ENCODE measurements around the gene RNU2-63P. TPM values are rescaled to one million over a fixed set of nuclear protein-coding genes. Genes with fewer than 3 reads are reported as not detected.
A peak's percentile ranks its signal among the peaks of the same experiment; 100 is the strongest.

The RNU2-63P gene
- total RNA-seq, 1 experiment from 2014 or later, result 7.7 TPM

- POLR2A ChIA-PET, result interaction anchor here (0.6 to 1.1 kb wide), 2 partner anchors 16 to 38 kb away, joined by 3 read pairs; no protein-coding TSS in a partner anchor
- Mint-ChIP-seq H3K27me3 (ENCODE audit: low read depth) (no peaks in the 10 kb centered on the region; the same call in 1 of the 2 replicates), H3K9me3 (no peaks in the 10 kb centered on the region), H3K27ac (peak overlapping the region; percentile 100), H3K36me3 (no peaks in the 10 kb centered on the region), H3K4me3 (peak overlapping the region; percentile 95), H3K4me1 (peaks cover 39% of the 10 kb centered on the region)
- ATAC-seq, result peak; percentile 66
- CTCF ChIA-PET, result interaction anchor here (3.8 kb wide), 1 partner anchor 43 kb away, joined by 13 read pairs; no protein-coding TSS in a partner anchor
- TF ChIP-seq FOXP1 (CRISPR knock-in tag; IDR thresholded peaks at IDR 0.05; ENCODE audit: borderline replicate concordance) (peak; percentile 39; the same call in 1 of the 2 replicates), ATF1 (CRISPR knock-in tag; IDR thresholded peaks at IDR 0.05) (no peak), RELA (CRISPR knock-in tag; IDR thresholded peaks at IDR 0.05; ENCODE audit: borderline replicate concordance) (0 out of 2 replicates have a peak, but pooled peaks have one; percentile 31), ELF4 (CRISPR knock-in tag; IDR thresholded peaks at IDR 0.05; ENCODE audit: low read depth) (no peak)
- TF ChIP-seq, protein P1, sequence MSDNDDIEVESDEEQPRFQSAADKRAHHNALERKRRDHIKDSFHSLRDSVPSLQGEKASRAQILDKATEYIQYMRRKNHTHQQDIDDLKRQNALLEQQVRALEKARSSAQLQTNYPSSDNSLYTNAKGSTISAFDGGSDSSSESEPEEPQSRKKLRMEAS (CRISPR knock-in tag; IDR thresholded peaks at IDR 0.05), result peak; percentile 41; the same call in 1 of the 2 replicates
- TF ChIP-seq, protein P2, sequence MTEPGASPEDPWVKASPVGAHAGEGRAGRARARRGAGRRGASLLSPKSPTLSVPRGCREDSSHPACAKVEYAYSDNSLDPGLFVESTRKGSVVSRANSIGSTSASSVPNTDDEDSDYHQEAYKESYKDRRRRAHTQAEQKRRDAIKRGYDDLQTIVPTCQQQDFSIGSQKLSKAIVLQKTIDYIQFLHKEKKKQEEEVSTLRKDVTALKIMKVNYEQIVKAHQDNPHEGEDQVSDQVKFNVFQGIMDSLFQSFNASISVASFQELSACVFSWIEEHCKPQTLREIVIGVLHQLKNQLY (CRISPR knock-in tag; IDR thresholded peaks at IDR 0.05), result no peak
- TF ChIP-seq, protein P3, sequence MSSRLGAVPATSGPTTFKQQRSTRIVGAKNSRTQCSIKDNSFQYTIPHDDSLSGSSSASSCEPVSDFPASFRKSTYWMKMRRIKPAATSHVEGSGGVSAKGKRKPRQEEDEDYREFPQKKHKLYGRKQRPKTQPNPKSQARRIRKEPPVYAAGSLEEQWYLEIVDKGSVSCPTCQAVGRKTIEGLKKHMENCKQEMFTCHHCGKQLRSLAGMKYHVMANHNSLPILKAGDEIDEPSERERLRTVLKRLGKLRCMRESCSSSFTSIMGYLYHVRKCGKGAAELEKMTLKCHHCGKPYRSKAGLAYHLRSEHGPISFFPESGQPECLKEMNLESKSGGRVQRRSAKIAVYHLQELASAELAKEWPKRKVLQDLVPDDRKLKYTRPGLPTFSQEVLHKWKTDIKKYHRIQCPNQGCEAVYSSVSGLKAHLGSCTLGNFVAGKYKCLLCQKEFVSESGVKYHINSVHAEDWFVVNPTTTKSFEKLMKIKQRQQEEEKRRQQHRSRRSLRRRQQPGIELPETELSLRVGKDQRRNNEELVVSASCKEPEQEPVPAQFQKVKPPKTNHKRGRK (CRISPR knock-in tag; IDR thresholded peaks at IDR 0.05; ENCODE audit: borderline replicate concordance), result no peak
- TF ChIP-seq, protein P4, sequence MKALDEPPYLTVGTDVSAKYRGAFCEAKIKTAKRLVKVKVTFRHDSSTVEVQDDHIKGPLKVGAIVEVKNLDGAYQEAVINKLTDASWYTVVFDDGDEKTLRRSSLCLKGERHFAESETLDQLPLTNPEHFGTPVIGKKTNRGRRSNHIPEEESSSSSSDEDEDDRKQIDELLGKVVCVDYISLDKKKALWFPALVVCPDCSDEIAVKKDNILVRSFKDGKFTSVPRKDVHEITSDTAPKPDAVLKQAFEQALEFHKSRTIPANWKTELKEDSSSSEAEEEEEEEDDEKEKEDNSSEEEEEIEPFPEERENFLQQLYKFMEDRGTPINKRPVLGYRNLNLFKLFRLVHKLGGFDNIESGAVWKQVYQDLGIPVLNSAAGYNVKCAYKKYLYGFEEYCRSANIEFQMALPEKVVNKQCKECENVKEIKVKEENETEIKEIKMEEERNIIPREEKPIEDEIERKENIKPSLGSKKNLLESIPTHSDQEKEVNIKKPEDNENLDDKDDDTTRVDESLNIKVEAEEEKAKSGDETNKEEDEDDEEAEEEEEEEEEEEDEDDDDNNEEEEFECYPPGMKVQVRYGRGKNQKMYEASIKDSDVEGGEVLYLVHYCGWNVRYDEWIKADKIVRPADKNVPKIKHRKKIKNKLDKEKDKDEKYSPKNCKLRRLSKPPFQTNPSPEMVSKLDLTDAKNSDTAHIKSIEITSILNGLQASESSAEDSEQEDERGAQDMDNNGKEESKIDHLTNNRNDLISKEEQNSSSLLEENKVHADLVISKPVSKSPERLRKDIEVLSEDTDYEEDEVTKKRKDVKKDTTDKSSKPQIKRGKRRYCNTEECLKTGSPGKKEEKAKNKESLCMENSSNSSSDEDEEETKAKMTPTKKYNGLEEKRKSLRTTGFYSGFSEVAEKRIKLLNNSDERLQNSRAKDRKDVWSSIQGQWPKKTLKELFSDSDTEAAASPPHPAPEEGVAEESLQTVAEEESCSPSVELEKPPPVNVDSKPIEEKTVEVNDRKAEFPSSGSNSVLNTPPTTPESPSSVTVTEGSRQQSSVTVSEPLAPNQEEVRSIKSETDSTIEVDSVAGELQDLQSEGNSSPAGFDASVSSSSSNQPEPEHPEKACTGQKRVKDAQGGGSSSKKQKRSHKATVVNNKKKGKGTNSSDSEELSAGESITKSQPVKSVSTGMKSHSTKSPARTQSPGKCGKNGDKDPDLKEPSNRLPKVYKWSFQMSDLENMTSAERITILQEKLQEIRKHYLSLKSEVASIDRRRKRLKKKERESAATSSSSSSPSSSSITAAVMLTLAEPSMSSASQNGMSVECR (CRISPR knock-in tag; IDR thresholded peaks at IDR 0.05; ENCODE audit: borderline replicate concordance), result 0 out of 2 replicates have a peak, but pooled peaks have one; percentile 8
- peak; percentile 69 for DNase-seq (ENCODE audit: low spot score)
Observed at GRCh38 chr2:88016960-88017779, 823 bp upstream of the RNU2-63P start.

DNA sequence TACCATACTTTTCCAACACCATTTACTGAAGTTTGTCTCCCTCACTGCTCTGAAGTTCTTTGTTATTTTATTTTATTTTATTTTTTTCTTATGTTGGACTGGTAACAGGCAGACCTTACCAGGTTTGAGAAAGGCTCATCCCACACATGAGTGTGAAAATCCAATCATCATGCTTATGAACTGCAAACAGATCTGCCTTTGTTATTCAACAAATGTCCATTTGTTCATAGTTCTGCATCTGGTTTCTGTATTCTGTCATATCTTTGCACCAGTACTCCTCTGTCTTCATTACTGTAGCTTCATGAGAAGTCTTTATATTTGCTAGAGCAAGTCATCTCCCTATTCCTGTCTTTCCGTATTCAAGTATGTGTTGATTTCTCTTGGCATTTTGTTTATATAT is 5.3 kb downstream of the RNU2-63P start:
- Mint-ChIP-seq H3K4me3 (no peak overlapping the region), H3K9me3 (no peaks in the 10 kb centered on the region), H3K4me1 (peaks cover 14% of the 10 kb centered on the region), H3K27ac (no peak overlapping the region), H3K27me3 (ENCODE audit: low read depth) (no peaks in the 10 kb centered on the region), H3K36me3 (no peaks in the 10 kb centered on the region)
- ATAC-seq (no peak), DNase-seq (ENCODE audit: low spot score) (no peak)
- POLR2A ChIA-PET, result no interaction called here
- CTCF ChIA-PET, result interaction anchor here (2.2 to 2.6 kb wide), 2 partner anchors 9 to 49 kb away, joined by 8 to 15 read pairs; no protein-coding TSS in a partner anchor
- TF ChIP-seq ERG (CRISPR knock-in tag; IDR thresholded peaks at IDR 0.05) (no peak), EMX1 (CRISPR knock-in tag; IDR thresholded peaks at IDR 0.05) (no peak), ZNF416 (CRISPR knock-in tag; IDR thresholded peaks at IDR 0.05) (no peak), RORB (CRISPR knock-in tag; IDR thresholded peaks at IDR 0.05) (no peak), TP53 (CRISPR knock-in tag; IDR thresholded peaks at IDR 0.05) (no peak), CREM (CRISPR knock-in tag; IDR thresholded peaks at IDR 0.05) (no peak), ESRRA (CRISPR knock-in tag; IDR thresholded peaks at IDR 0.05; ENCODE audit: borderline replicate concordance) (no peak)
- TF ChIP-seq, protein P1 (CRISPR knock-in tag; IDR thresholded peaks at IDR 0.05), result no peak
- TF ChIP-seq, protein P5, sequence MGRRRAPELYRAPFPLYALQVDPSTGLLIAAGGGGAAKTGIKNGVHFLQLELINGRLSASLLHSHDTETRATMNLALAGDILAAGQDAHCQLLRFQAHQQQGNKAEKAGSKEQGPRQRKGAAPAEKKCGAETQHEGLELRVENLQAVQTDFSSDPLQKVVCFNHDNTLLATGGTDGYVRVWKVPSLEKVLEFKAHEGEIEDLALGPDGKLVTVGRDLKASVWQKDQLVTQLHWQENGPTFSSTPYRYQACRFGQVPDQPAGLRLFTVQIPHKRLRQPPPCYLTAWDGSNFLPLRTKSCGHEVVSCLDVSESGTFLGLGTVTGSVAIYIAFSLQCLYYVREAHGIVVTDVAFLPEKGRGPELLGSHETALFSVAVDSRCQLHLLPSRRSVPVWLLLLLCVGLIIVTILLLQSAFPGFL (CRISPR knock-in tag; IDR thresholded peaks at IDR 0.05; ENCODE audit: borderline replicate concordance), result no peak
- TF ChIP-seq, protein P6, sequence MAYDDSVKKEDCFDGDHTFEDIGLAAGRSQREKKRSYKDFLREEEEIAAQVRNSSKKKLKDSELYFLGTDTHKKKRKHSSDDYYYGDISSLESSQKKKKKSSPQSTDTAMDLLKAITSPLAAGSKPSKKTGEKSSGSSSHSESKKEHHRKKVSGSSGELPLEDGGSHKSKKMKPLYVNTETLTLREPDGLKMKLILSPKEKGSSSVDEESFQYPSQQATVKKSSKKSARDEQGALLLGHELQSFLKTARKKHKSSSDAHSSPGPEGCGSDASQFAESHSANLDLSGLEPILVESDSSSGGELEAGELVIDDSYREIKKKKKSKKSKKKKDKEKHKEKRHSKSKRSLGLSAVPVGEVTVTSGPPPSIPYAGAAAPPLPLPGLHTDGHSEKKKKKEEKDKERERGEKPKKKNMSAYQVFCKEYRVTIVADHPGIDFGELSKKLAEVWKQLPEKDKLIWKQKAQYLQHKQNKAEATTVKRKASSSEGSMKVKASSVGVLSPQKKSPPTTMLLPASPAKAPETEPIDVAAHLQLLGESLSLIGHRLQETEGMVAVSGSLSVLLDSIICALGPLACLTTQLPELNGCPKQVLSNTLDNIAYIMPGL (CRISPR knock-in tag; IDR thresholded peaks at IDR 0.05), result no peak
